ENCODE measurements around the gene MOB1B. TPM values are rescaled to one million over a fixed set of nuclear protein-coding genes. Genes with fewer than 3 reads are reported as not detected.

Gene MOB1B
- total and polyA plus RNA-seq, 10 of the 15 experiments (the other 5 are each of a cell fraction or from before 2014, with no cell fraction given): 1.9 to 11.4 (median 6.1) TPM

DNA sequence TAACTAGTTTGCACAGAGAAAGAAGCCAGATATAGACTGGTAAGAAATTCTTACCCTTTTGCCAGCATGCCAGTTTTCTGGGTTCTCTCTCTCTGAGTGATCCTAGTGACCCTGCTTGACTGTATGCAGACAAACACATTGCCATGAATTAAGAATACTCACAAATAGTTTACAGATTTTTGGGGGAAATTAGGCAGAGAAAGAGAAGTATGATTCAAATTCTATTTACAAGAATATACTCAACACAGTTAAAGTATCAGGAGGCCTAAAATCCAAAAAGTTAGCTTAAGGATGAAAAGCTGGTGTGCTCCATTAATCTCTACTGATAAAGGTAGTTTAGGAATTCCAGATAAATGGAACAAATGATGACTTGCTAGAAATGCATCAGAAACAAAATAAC is 18.4 kb downstream of the MOB1B start:
- CTCF ChIA-PET: interaction anchor here (0.6 to 1.1 kb wide), 2 partner anchors 10 to 48 kb away, joined by 3 read pairs; no protein-coding TSS in a partner anchor

More for the DNA sequence above, 18.4 kb downstream of the MOB1B start:
- TF ChIP-seq SRF (IDR thresholded peaks at IDR 0.05; ENCODE audit: low read depth in 2 of 2, low read length in 2 of 2) (no peak), EZH2 (IDR thresholded peaks at IDR 0.05; ENCODE audit: borderline replicate concordance, control insufficient read depth, low read depth, low read length) (no peak), CEBPB (IDR thresholded peaks at IDR 0.05; ENCODE audit: borderline replicate concordance in 1 of 2, low read depth in 2 of 2, low read length in 2 of 2) (no peak), RAD21 (IDR thresholded peaks at IDR 0.05; ENCODE audit: insufficient read depth, low read depth, low read length) (no peak), POLR2AphosphoS5 (IDR thresholded peaks at IDR 0.05; ENCODE audit: low read length) (no peak), IKZF2 (IDR thresholded peaks at IDR 0.05) (no peak), SIN3A (IDR thresholded peaks at IDR 0.05; ENCODE audit: low read depth, low read length) (no peak), GATAD2B (conservative IDR thresholded peaks at IDR 0.05; ENCODE audit: low read depth) (no peak), NFYA (IDR thresholded peaks at IDR 0.05; ENCODE audit: borderline replicate concordance, low read depth, low read length) (no peak), SMAD5 (IDR thresholded peaks at IDR 0.05; ENCODE audit: low read depth) (no peak), BHLHE40 (IDR thresholded peaks at IDR 0.05; ENCODE audit: borderline replicate concordance in 1 of 2, low read depth in 2 of 2, low read length in 1 of 2) (no peak), RBBP5 (conservative IDR thresholded peaks at IDR 0.05) (no peak), SIX5 (IDR thresholded peaks at IDR 0.05; ENCODE audit: low read depth, low read length, severe bottlenecking) (no peak), SUZ12 (IDR thresholded peaks at IDR 0.05; ENCODE audit: unreplicated experiment) (no peak)
- TF ChIP-seq, protein P1, sequence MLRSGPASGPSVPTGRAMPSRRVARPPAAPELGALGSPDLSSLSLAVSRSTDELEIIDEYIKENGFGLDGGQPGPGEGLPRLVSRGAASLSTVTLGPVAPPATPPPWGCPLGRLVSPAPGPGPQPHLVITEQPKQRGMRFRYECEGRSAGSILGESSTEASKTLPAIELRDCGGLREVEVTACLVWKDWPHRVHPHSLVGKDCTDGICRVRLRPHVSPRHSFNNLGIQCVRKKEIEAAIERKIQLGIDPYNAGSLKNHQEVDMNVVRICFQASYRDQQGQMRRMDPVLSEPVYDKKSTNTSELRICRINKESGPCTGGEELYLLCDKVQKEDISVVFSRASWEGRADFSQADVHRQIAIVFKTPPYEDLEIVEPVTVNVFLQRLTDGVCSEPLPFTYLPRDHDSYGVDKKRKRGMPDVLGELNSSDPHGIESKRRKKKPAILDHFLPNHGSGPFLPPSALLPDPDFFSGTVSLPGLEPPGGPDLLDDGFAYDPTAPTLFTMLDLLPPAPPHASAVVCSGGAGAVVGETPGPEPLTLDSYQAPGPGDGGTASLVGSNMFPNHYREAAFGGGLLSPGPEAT (IDR thresholded peaks at IDR 0.05; ENCODE audit: low read depth): no peak
- TF ChIP-seq, protein P2, sequence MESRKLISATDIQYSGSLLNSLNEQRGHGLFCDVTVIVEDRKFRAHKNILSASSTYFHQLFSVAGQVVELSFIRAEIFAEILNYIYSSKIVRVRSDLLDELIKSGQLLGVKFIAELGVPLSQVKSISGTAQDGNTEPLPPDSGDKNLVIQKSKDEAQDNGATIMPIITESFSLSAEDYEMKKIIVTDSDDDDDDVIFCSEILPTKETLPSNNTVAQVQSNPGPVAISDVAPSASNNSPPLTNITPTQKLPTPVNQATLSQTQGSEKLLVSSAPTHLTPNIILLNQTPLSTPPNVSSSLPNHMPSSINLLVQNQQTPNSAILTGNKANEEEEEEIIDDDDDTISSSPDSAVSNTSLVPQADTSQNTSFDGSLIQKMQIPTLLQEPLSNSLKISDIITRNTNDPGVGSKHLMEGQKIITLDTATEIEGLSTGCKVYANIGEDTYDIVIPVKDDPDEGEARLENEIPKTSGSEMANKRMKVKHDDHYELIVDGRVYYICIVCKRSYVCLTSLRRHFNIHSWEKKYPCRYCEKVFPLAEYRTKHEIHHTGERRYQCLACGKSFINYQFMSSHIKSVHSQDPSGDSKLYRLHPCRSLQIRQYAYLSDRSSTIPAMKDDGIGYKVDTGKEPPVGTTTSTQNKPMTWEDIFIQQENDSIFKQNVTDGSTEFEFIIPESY (IDR thresholded peaks at IDR 0.05): no peak
- TF ChIP-seq, protein P3, sequence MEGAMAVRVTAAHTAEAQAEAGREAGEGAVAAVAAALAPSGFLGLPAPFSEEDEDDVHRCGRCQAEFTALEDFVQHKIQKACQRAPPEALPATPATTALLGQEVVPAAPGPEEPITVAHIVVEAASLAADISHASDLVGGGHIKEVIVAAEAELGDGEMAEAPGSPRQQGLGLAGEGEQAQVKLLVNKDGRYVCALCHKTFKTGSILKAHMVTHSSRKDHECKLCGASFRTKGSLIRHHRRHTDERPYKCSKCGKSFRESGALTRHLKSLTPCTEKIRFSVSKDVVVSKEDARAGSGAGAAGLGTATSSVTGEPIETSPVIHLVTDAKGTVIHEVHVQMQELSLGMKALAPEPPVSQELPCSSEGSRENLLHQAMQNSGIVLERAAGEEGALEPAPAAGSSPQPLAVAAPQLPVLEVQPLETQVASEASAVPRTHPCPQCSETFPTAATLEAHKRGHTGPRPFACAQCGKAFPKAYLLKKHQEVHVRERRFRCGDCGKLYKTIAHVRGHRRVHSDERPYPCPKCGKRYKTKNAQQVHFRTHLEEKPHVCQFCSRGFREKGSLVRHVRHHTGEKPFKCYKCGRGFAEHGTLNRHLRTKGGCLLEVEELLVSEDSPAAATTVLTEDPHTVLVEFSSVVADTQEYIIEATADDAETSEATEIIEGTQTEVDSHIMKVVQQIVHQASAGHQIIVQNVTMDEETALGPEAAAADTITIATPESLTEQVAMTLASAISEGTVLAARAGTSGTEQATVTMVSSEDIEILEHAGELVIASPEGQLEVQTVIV (IDR thresholded peaks at IDR 0.05; ENCODE audit: borderline replicate concordance, partially characterized antibody): no peak
- TF ChIP-seq, protein P4, sequence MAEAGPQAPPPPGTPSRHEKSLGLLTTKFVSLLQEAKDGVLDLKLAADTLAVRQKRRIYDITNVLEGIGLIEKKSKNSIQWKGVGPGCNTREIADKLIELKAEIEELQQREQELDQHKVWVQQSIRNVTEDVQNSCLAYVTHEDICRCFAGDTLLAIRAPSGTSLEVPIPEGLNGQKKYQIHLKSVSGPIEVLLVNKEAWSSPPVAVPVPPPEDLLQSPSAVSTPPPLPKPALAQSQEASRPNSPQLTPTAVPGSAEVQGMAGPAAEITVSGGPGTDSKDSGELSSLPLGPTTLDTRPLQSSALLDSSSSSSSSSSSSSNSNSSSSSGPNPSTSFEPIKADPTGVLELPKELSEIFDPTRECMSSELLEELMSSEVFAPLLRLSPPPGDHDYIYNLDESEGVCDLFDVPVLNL (IDR thresholded peaks at IDR 0.05; ENCODE audit: low read depth, low read length): no peak
- Histone ChIP-seq H3K9me3 (replicated peaks; ENCODE audit: control insufficient read depth, insufficient read depth, low read length) (no peaks in the 10 kb centered on the region; the same call in 2 of the 3 replicates), H3K79me2 (ENCODE audit: control insufficient read depth, insufficient read depth, low read length) (no peaks in the 10 kb centered on the region), H4K20me1 (ENCODE audit: control insufficient read depth, insufficient read depth) (no peaks in the 10 kb centered on the region), H3K4me3 (no peak overlapping the region), H3K27me3 (replicated peaks in 1 of 2; ENCODE audit: control insufficient read depth in 2 of 2, insufficient read depth in 2 of 2, low read length in 1 of 2) (no peaks in the 10 kb centered on the region), H3K4me1 (ENCODE audit: control insufficient read depth, insufficient read depth, low read length) (peaks cover 10% of the 10 kb centered on the region), H2AFZ (ENCODE audit: control insufficient read depth, low read depth, low read length) (no peak overlapping the region), H3K27ac (ENCODE audit: control insufficient read depth, insufficient read depth) (no peak overlapping the region), H3K4me2 (ENCODE audit: control insufficient read depth, insufficient read depth) (no peak overlapping the region), H3K9ac (ENCODE audit: control insufficient read depth, insufficient read depth, low read length) (no peak overlapping the region), H3K36me3 (ENCODE audit: control insufficient read depth in 2 of 2, insufficient read depth in 2 of 2, low read length in 1 of 2) (no peaks in the 10 kb centered on the region)
- no peak for ATAC-seq
- ChIA-PET POLR2A (no interaction called here), RAD21 (ENCODE audit: unreplicated experiment) (no interaction called here), SMC1A (ENCODE audit: uncharacterized antibody, unreplicated experiment) (interaction anchor here (1.1 kb wide), 1 partner anchor 14 kb away, joined by 4 read pairs; no protein-coding TSS in a partner anchor)
- no peak for FAIRE-seq
- BruUV-seq (replicated peaks): no TSS peak
- no peak for DNase-seq (ENCODE audit: low read depth, low spot score)
- intact Hi-C loops (cut with micrococcal nuclease; ENCODE audit: unreplicated experiment): loop anchor here (10.0 kb wide), 1 partner anchor 186 kb away; no protein-coding TSS in a partner anchor
- in situ Hi-C loops (cut with MboI): no loop called here
